IMR-90 (cell line): ENCODE results near the gene EYS. TPM values are rescaled to one million over a fixed set of nuclear protein-coding genes. Genes with fewer than 3 reads are reported as not detected.

Experiments
- ATAC-seq: fragments of 200-7000 bp; cut with Tn5 transposase; 2 replicates; pipeline ENCODE4 v1.9.1; 2020; ENCODE audit warnings: low read depth, mild to moderate bottlenecking, moderate library complexity
- BruUV-seq: library from RNA; stranded (reverse); fragments of 400-500 nt; replicated peaks from 2 replicates; lab custom pipeline; 2021; lab: Mats Ljungman, UMichigan
- CTCF ChIA-PET: fragments of 300-600 bp; formaldehyde crosslinking; extraction: SDS; loops from one replicate; lab custom pipeline; 2021; ENCODE audit warnings: antibody characterized with exemption; lab: Yijun Ruan, JAX
- POLR2A ChIA-PET: fragments of 300-600 bp; sonication (Branson Sonifier 250); formaldehyde crosslinking; loops from one replicate; lab custom pipeline; 2022; ENCODE audit warnings: antibody characterized with exemption; ENCODE audit not compliant: unreplicated experiment; lab: Charles Lee
- DNase-seq: peaks from one replicate; pipeline ENCODE4 v3.0.0; 2013
- H2AFZ ChIP-seq: replicated peaks from 2 replicates; pipeline ENCODE3; 2013; ENCODE audit warnings: low read length, mild to moderate bottlenecking; ENCODE audit not compliant: poor library complexity
- H2AK5ac ChIP-seq: 2 replicates; pipeline ENCODE4 v1.6.1; 2013; ENCODE audit warnings: low read depth, low read length, inconsistent platforms
- H2AK9ac ChIP-seq: replicated peaks from 2 replicates; pipeline ENCODE3; 2013; ENCODE audit warnings: mild to moderate bottlenecking, low read depth, low read length, moderate library complexity; ENCODE audit not compliant: poor library complexity
- H2BK120ac ChIP-seq: 2 replicates; pipeline ENCODE4 v1.6.1; 2013; ENCODE audit warnings: low read depth, low read length, inconsistent platforms
- H2BK15ac ChIP-seq: 3 replicates; pipeline ENCODE4 v1.6.1; 2013; ENCODE audit warnings: low read depth, low read length, inconsistent platforms
- H2BK20ac ChIP-seq: 2 replicates; pipeline ENCODE4 v1.6.1; 2013; ENCODE audit warnings: low read depth, mild to moderate bottlenecking, inconsistent platforms, low read length, moderate library complexity
- H2BK5ac ChIP-seq: 2 replicates; pipeline ENCODE4 v1.6.1; 2013; ENCODE audit warnings: mild to moderate bottlenecking, low read depth, low read length, inconsistent platforms; ENCODE audit not compliant: poor library complexity, severe bottlenecking
- H3K14ac ChIP-seq: replicated peaks from 2 replicates; pipeline ENCODE4 v1.6.1; 2013; ENCODE audit warnings: low read depth, low read length, inconsistent platforms
- H3K18ac ChIP-seq: 2 replicates; pipeline ENCODE4 v1.6.1; 2013; ENCODE audit warnings: low read depth, low read length, control low read depth
- H3K23ac ChIP-seq: 2 replicates; pipeline ENCODE4 v1.6.1; 2013; ENCODE audit warnings: low read depth, low read length, inconsistent platforms
- H3K27ac ChIP-seq: 2 replicates; pipeline ENCODE4 v1.5.1; 2013; ENCODE audit warnings: mild to moderate bottlenecking, control low read depth, low read length; ENCODE audit not compliant: insufficient read depth
- H3K27me3 ChIP-seq: 2 replicates; pipeline ENCODE4 v1.6.1; 2013; ENCODE audit warnings: low read length; ENCODE audit not compliant: control insufficient read depth, insufficient read depth
- H3K36me3 ChIP-seq: 2 replicates; pipeline ENCODE4 v1.6.1; 2013; ENCODE audit warnings: low read length, mixed read lengths; ENCODE audit not compliant: control insufficient read depth, insufficient read depth
- H3K4ac ChIP-seq: 2 replicates; pipeline ENCODE4 v1.6.1; 2013; ENCODE audit warnings: low read depth, low read length, inconsistent platforms
- H3K4me1 ChIP-seq: 2 replicates; pipeline ENCODE4 v1.6.1; 2013; ENCODE audit warnings: low read length, mixed read lengths; ENCODE audit not compliant: control insufficient read depth, insufficient read depth
- H3K4me2 ChIP-seq: 2 replicates; pipeline ENCODE4 v1.6.1; 2013; ENCODE audit warnings: low read depth, mild to moderate bottlenecking, control low read depth, low read length, moderate library complexity
- H3K4me3 ChIP-seq: 2 replicates; pipeline ENCODE4 v1.5.1; 2013; ENCODE audit warnings: low read depth, mild to moderate bottlenecking, control low read depth, low read length, moderate library complexity; ENCODE audit not compliant: insufficient read depth
- H3K56ac ChIP-seq: 2 replicates; pipeline ENCODE4 v1.6.1; 2013; ENCODE audit warnings: low read length, inconsistent platforms; ENCODE audit not compliant: insufficient read depth; ENCODE audit errors: extremely low read depth
- H3K79me1 ChIP-seq, 2 experiments: 2 replicates each; pipeline ENCODE4 v1.6.1; 2013; ENCODE audit warnings: low read length in 2 of 2, inconsistent platforms in 1 of 2, low read depth in 1 of 2
- H3K9ac ChIP-seq: 2 replicates; pipeline ENCODE4 v1.6.1; 2013; ENCODE audit warnings: low read depth, low read length, control low read depth
- H3K9me1 ChIP-seq: 2 replicates; pipeline ENCODE4 v1.6.1; 2013; ENCODE audit warnings: low read length, inconsistent platforms; ENCODE audit not compliant: insufficient read depth
- H3K9me3 ChIP-seq: 2 replicates; pipeline ENCODE4 v1.6.1; 2013; ENCODE audit warnings: low read length; ENCODE audit not compliant: control insufficient read depth, insufficient read depth
- H4K20me1 ChIP-seq: 2 replicates; pipeline ENCODE4 v1.6.1; 2013; ENCODE audit warnings: low read length, inconsistent platforms; ENCODE audit not compliant: insufficient read depth
- H4K5ac ChIP-seq: 2 replicates; pipeline ENCODE4 v1.6.1; 2013; ENCODE audit warnings: mild to moderate bottlenecking, low read depth, low read length, control low read depth
- H4K8ac ChIP-seq, 2 experiments: 2 replicates each; pipeline ENCODE4 v1.6.1; 2013; ENCODE audit warnings: low read depth in 2 of 2, low read length in 2 of 2, control low read depth in 1 of 2, inconsistent platforms in 1 of 2
- H4K91ac ChIP-seq: 2 replicates; pipeline ENCODE4 v1.6.1; 2013; ENCODE audit warnings: low read depth, low read length, inconsistent platforms; ENCODE audit not compliant: insufficient read depth
- BHLHE40 ChIP-seq: fragments of 150-350 bp; IDR thresholded peaks from 2 replicates; pipeline ENCODE4 v1.6.1; 2016; ENCODE audit warnings: mild to moderate bottlenecking, low read depth, low read length
- CEBPB ChIP-seq: IDR thresholded peaks from 2 replicates; pipeline ENCODE4 v1.6.1; 2012; ENCODE audit warnings: low read depth, low read length, improper control_type of control experiment
- CHD1 ChIP-seq: IDR thresholded peaks from 2 replicates; pipeline ENCODE4 v1.6.1; 2012; ENCODE audit warnings: low read depth, low read length, improper control_type of control experiment
- MAFK ChIP-seq: IDR thresholded peaks from 2 replicates; pipeline ENCODE4 v1.6.1; 2012; ENCODE audit warnings: low read depth, low read length, improper control_type of control experiment
- MAZ ChIP-seq: IDR thresholded peaks from 2 replicates; pipeline ENCODE4 v1.6.1; 2012; ENCODE audit warnings: low read depth, mild to moderate bottlenecking, low read length, improper control_type of control experiment, moderate library complexity, borderline replicate concordance
- MXI1 ChIP-seq: IDR thresholded peaks from 2 replicates; pipeline ENCODE4 v1.6.1; 2012; ENCODE audit warnings: low read depth, mild to moderate bottlenecking, low read length, moderate library complexity, borderline replicate concordance
- NFE2L2 ChIP-seq: fragments of 150-350 bp; IDR thresholded peaks from 2 replicates; pipeline ENCODE4 v1.6.1; 2016; ENCODE audit warnings: low read depth, mild to moderate bottlenecking, low read length
- POLR2A ChIP-seq: IDR thresholded peaks from 2 replicates; pipeline ENCODE4 v1.6.1; 2012; ENCODE audit warnings: mild to moderate bottlenecking, low read depth, low read length
- RAD21 ChIP-seq: IDR thresholded peaks from 2 replicates; pipeline ENCODE4 v1.6.1; 2012; ENCODE audit warnings: low read length, improper control_type of control experiment
- RFX5 ChIP-seq: IDR thresholded peaks from 2 replicates; pipeline ENCODE4 v1.8.0; 2012; ENCODE audit warnings: low read depth, mild to moderate bottlenecking, low read length, moderate library complexity
- SMC3 ChIP-seq: fragments of 150-350 bp; IDR thresholded peaks from 2 replicates; pipeline ENCODE4 v1.6.1; 2016; ENCODE audit warnings: low read depth, mild to moderate bottlenecking, antibody characterized with exemption, low read length, moderate library complexity
- WGBS, 2 experiments: methylation state at CpG; one replicate each; pipeline versions ENCODE4 v1.1.5 to v1.1.7; 2013; ENCODE audit warnings: missing lambda C conversion rate in 2 of 2; ENCODE audit not compliant: insufficient read length in 1 of 2; ENCODE audit errors: extremely low coverage in 2 of 2; 5-methylcytosine and 5-hydroxymethylcytosine counted together
- dilution Hi-C: fragments of 300-500 bp; cut with HindIII; formaldehyde crosslinking; loops from one replicate; pipeline ENCODE4 v1.14.3; 2018; ENCODE audit warnings: low sequenced_read_pairs; ENCODE audit not compliant: unreplicated experiment
- in situ Hi-C: fragments of 300-500 bp; cut with MboI; formaldehyde crosslinking; loops from 3 replicates; pipeline ENCODE4 v1.14.3; 2019; ENCODE audit warnings: low sequenced_read_pairs, inconsistent platforms, mixed read lengths
- intact Hi-C: fragments of 100-400 bp; cut with micrococcal nuclease; formaldehyde crosslinking; loops from 2 replicates; pipeline ENCODE4 v1.10.0; 2022
- polyA plus RNA-seq, 3 experiments: library from polyadenylated mRNA; depleted of rRNA; stranded (reverse); fragments of >200 nt; gene quantifications; 2 replicates each; pipeline ENCODE4 v1.2.3, GENCODE V29; 2012; ENCODE audit warnings: low replicate concordance in 1 of 3
- total RNA-seq: library from RNA; depleted of rRNA; stranded (reverse); fragments of >200 nt; gene quantifications from 2 replicates; pipeline ENCODE4 v1.2.3, GENCODE V29; 2012
- TF ChIP-seq, protein P1 (sequence below): fragments of 150-350 bp; IDR thresholded peaks from 2 replicates; pipeline ENCODE4 v1.6.1; 2017; ENCODE audit warnings: mild to moderate bottlenecking, antibody characterized with exemption, low read length, low read depth
- TF ChIP-seq, protein P2 (sequence below): conservative IDR thresholded peaks from 2 replicates; pipeline ENCODE4 v1.5.1; 2012; ENCODE audit warnings: mild to moderate bottlenecking, low read depth, low read length, improper control_type of control experiment
- TF ChIP-seq, protein P3 (sequence below): fragments of 150-350 bp; IDR thresholded peaks from 2 replicates; pipeline ENCODE4 v1.6.1; 2016; ENCODE audit warnings: low read depth, mild to moderate bottlenecking, low read length, moderate library complexity, borderline replicate concordance

The EYS gene
- total and polyA plus RNA-seq, 2 of the 4 experiments (the other 2 are of a cell fraction), result under 0.01 TPM; not detected in 1

DNA sequence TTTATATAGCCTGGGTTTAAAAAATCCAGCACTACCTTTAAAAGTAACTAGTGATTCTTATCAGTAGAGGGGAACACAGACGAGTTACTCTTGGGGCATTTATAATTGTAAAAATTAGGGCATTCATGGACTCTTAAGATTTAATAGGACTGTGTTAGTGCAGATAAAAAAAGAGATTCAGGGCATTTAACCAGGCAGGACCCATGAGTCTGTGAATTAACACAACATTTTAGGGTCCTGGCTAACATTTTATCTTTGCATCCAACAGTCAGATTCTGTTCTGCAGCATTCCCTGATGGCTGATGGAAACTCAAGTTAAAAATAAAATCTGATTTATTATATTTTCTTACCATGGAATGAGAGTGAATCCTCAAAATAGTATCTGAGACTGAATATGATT lies 1297.1 kb downstream of the EYS start:
- POLR2A ChIA-PET, result no interaction called here
- CTCF ChIA-PET, result no interaction called here
- Histone ChIP-seq H3K27me3 (no peaks in the 10 kb centered on the region), H4K8ac (no peak overlapping the region), H3K9me1 (no peaks in the 10 kb centered on the region), H3K14ac (no peak overlapping the region), H3K9me3 (no peaks in the 10 kb centered on the region), H3K23ac (no peak overlapping the region), H3K9ac (no peak overlapping the region), H3K18ac (no peak overlapping the region), H3K4me2 (no peak overlapping the region), H3K27ac (no peak overlapping the region), H3K79me1 (no peaks in the 10 kb centered on the region), H2AK5ac (no peak overlapping the region), H3K4ac (no peak overlapping the region), H2BK120ac (no peak overlapping the region), H4K20me1 (no peaks in the 10 kb centered on the region), H3K4me3 (no peak overlapping the region), H2AK9ac (no peak overlapping the region), H3K4me1 (no peaks in the 10 kb centered on the region), H2BK20ac (no peak overlapping the region), H4K5ac (no peak overlapping the region), H2AFZ (no peak overlapping the region), H2BK15ac (no peak overlapping the region), H3K56ac (no peak overlapping the region), H2BK5ac (no peak overlapping the region), H3K36me3 (no peaks in the 10 kb centered on the region), H4K91ac (no peak overlapping the region)
- no TSS peak for BruUV-seq
- TF ChIP-seq, protein P1, sequence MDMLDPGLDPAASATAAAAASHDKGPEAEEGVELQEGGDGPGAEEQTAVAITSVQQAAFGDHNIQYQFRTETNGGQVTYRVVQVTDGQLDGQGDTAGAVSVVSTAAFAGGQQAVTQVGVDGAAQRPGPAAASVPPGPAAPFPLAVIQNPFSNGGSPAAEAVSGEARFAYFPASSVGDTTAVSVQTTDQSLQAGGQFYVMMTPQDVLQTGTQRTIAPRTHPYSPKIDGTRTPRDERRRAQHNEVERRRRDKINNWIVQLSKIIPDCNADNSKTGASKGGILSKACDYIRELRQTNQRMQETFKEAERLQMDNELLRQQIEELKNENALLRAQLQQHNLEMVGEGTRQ, result no peak
- TF ChIP-seq MAZ (no peak), MXI1 (no peak), SMC3 (no peak), CEBPB (no peak), POLR2A (no peak), MAFK (no peak), CHD1 (no peak), RAD21 (no peak), BHLHE40 (no peak), NFE2L2 (no peak), RFX5 (no peak)
- TF ChIP-seq, protein P2, sequence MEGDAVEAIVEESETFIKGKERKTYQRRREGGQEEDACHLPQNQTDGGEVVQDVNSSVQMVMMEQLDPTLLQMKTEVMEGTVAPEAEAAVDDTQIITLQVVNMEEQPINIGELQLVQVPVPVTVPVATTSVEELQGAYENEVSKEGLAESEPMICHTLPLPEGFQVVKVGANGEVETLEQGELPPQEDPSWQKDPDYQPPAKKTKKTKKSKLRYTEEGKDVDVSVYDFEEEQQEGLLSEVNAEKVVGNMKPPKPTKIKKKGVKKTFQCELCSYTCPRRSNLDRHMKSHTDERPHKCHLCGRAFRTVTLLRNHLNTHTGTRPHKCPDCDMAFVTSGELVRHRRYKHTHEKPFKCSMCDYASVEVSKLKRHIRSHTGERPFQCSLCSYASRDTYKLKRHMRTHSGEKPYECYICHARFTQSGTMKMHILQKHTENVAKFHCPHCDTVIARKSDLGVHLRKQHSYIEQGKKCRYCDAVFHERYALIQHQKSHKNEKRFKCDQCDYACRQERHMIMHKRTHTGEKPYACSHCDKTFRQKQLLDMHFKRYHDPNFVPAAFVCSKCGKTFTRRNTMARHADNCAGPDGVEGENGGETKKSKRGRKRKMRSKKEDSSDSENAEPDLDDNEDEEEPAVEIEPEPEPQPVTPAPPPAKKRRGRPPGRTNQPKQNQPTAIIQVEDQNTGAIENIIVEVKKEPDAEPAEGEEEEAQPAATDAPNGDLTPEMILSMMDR, result no peak
- TF ChIP-seq, protein P3, sequence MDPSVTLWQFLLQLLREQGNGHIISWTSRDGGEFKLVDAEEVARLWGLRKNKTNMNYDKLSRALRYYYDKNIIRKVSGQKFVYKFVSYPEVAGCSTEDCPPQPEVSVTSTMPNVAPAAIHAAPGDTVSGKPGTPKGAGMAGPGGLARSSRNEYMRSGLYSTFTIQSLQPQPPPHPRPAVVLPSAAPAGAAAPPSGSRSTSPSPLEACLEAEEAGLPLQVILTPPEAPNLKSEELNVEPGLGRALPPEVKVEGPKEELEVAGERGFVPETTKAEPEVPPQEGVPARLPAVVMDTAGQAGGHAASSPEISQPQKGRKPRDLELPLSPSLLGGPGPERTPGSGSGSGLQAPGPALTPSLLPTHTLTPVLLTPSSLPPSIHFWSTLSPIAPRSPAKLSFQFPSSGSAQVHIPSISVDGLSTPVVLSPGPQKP, result no peak
- WGBS, 2 experiments, result no CpG with 5 or more reads among the region's 1 CpG
- no peak for DNase-seq
- intact Hi-C loops, result no loop called here
- in situ Hi-C loops, result no loop called here
- dilution Hi-C loops, result no loop called here
- no peak for ATAC-seq
